Stimulated activated CD8-positive, alpha-beta memory T cell treated with anti-CD3 and anti-CD28 coated beads, Interleukin-7, amount 100 ng/mL, for 24 hours (primary cell): Measurements from ENCODE around the gene PAGR1.
"Not testable (repeated sequence)": the region's sequence is repeated elsewhere in the genome, so short reads cannot be mapped to it uniquely, and the experiment has no call there.

Experiments used
- DNase-seq: peaks from one replicate; pipeline ENCODE4 v3.0.0-alpha.2; 2020; ENCODE audit warnings: low read depth

The PAGR1 gene

DNA sequence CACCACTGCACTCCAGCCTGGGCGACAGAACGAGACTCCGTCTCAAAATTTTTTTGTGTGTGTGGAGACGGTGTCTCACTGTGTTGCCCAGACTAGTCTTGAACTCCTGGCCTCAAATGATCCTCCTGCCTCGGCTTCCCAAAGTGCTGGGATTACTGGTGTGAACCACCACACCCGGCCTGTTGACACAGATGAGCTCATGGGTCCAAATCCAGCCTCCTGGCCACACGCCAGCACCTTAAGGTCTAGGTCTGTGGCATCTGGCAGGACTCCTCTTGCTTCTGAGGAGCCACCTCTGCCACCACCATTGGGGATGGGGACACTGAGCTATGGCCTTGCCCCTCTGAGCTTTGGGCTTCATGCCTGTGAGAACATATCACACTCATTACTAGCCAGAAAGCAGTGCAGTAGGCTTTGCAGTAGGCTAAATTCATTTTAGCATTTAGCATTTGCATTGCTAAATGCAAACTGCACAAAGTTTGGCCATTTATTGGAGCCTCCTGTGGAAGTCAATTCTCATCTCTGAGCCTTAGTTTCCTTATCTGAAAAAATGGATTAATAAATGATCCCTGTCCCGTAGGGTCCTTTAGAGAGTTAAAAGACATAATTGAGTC is 52.6 kb downstream of the PAGR1 start:
- no peak for DNase-seq

DNA sequence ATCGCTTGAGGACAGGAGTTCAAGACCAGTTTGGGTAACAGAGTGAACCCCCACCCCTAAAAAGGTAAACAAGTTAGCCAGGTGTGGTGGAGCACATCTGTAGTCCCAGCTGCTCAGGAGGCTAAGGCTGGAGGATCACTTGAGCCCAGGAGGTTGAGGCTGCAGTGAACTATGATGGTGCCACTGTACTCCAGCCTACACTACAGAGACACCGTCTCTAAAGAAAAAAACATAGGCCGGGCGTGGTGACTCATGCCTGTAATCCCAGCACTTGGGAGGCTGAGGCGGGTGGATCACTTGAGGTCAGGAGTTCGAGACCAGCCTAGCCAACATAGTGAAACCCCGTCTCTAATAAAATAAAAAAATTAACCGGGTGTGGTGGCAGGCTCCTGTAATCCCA is 53.1 kb downstream of the PAGR1 start:
- DNase-seq: not testable (repeated sequence)
